HL-60 (cell line): ENCODE results near the gene SLCO4A1.

ENCODE experiments used
- GABPA ChIP-seq: IDR thresholded peaks from 2 replicates; pipeline ENCODE4 v1.6.1; 2012; ENCODE audit warnings: low read depth
- TF ChIP-seq, protein P1 (sequence below): IDR thresholded peaks from one replicate; pipeline ENCODE4 v1.5.1; 2011; ENCODE audit warnings: low read length, control low read depth, inconsistent platforms; ENCODE audit not compliant: insufficient read depth
- TF ChIP-seq, protein P2 (sequence below): IDR thresholded peaks from 2 replicates; pipeline ENCODE4 v1.6.1; 2012; ENCODE audit warnings: low read depth; ENCODE audit not compliant: insufficient replicate concordance

DNA sequence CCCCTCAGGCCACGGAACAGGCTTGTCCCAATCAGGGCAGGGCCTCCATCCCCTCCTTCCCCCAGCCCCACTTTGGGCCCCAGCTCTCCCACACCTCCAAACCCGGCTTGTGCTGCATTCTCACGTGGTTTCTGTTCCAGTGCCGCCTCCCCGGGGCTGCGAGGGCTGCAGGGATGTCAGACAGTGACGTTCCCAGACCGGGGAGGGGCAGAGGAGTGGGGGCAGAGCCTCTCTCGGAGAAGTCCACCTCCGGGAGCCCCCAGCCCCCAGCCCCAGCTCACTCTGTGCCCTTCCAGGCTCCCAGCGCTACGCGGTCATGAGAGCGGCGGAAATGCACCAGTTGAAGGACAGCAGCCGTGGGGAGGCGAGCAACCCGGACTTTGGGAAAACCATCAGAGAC lies 18.5 kb downstream of the SLCO4A1 start:
- TF ChIP-seq, protein P1, sequence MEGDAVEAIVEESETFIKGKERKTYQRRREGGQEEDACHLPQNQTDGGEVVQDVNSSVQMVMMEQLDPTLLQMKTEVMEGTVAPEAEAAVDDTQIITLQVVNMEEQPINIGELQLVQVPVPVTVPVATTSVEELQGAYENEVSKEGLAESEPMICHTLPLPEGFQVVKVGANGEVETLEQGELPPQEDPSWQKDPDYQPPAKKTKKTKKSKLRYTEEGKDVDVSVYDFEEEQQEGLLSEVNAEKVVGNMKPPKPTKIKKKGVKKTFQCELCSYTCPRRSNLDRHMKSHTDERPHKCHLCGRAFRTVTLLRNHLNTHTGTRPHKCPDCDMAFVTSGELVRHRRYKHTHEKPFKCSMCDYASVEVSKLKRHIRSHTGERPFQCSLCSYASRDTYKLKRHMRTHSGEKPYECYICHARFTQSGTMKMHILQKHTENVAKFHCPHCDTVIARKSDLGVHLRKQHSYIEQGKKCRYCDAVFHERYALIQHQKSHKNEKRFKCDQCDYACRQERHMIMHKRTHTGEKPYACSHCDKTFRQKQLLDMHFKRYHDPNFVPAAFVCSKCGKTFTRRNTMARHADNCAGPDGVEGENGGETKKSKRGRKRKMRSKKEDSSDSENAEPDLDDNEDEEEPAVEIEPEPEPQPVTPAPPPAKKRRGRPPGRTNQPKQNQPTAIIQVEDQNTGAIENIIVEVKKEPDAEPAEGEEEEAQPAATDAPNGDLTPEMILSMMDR, result no peak
- TF ChIP-seq, protein P2, sequence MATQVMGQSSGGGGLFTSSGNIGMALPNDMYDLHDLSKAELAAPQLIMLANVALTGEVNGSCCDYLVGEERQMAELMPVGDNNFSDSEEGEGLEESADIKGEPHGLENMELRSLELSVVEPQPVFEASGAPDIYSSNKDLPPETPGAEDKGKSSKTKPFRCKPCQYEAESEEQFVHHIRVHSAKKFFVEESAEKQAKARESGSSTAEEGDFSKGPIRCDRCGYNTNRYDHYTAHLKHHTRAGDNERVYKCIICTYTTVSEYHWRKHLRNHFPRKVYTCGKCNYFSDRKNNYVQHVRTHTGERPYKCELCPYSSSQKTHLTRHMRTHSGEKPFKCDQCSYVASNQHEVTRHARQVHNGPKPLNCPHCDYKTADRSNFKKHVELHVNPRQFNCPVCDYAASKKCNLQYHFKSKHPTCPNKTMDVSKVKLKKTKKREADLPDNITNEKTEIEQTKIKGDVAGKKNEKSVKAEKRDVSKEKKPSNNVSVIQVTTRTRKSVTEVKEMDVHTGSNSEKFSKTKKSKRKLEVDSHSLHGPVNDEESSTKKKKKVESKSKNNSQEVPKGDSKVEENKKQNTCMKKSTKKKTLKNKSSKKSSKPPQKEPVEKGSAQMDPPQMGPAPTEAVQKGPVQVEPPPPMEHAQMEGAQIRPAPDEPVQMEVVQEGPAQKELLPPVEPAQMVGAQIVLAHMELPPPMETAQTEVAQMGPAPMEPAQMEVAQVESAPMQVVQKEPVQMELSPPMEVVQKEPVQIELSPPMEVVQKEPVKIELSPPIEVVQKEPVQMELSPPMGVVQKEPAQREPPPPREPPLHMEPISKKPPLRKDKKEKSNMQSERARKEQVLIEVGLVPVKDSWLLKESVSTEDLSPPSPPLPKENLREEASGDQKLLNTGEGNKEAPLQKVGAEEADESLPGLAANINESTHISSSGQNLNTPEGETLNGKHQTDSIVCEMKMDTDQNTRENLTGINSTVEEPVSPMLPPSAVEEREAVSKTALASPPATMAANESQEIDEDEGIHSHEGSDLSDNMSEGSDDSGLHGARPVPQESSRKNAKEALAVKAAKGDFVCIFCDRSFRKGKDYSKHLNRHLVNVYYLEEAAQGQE, result no peak
- no peak for TF ChIP-seq GABPA
